Central memory CD4-positive, alpha-beta T cell (primary cell): ENCODE data around the gene SPATA32.

Experiments used
- DNase-seq: peaks from one replicate; pipeline ENCODE4 v3.0.0; 2022

SPATA32 gene

GRCh38 chr17:45227926-45228762 is 33.8 kb downstream of the SPATA32 start:
- DNase-seq: no peak

GRCh38 chr17:45227101-45227925 is 34.6 kb downstream of the SPATA32 start:
- DNase-seq: no peak

- no peak for DNase-seq
Observed at GRCh38 chr17:45226576-45226975, 35.3 kb downstream of the SPATA32 start.

GRCh38 chr17:45225964-45226530 is 35.8 kb downstream of the SPATA32 start:
- DNase-seq: peak; percentile 96

GRCh38 chr17:45225051-45225700 is 36.7 kb downstream of the SPATA32 start:
- DNase-seq: no peak

- DNase-seq: no peak
Observed at GRCh38 chr17:45224671-45225050, 37.2 kb downstream of the SPATA32 start.

GRCh38 chr17:45223539-45224528 is 38.1 kb downstream of the SPATA32 start:
- peak; percentile 58 for DNase-seq

- no peak for DNase-seq
Observed at GRCh38 chr17:45222996-45223538, 38.8 kb downstream of the SPATA32 start.

- no peak for DNase-seq
Observed at GRCh38 chr17:45222289-45222995, 39.5 kb downstream of the SPATA32 start.

- DNase-seq: no peak
Observed at GRCh38 chr17:45222014-45222288, 39.9 kb downstream of the SPATA32 start.

GRCh38 chr17:45221081-45222013 is 40.5 kb downstream of the SPATA32 start, which contains the start of gene FMNL1:
Gene FMNL1, plus strand, starts transcription at chr17:45221885. Its CDS starts 240 bp downstream, at chr17:45222125.
- peak; percentile 62 for DNase-seq

DNA sequence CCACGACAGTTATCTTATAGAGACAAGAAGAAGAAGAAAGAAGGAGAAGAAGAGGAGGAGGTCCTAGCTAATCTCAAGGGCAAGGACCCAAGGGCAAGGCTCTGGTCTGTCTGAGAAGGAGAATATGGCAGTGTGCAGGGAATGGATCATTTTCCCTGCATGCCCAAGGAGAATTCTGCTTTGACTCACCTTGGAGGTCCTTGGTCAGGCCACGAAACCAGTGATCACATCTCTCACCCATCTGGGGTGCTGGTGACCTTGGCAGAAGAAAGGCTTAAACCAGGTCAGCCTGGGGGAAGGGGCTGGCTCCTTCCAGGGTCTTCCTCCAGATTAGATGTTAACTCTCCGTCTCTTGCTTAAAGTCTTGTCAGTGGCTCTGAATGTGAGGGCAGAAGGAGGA is 41.8 kb downstream of the SPATA32 start:
- no peak for DNase-seq

DNA sequence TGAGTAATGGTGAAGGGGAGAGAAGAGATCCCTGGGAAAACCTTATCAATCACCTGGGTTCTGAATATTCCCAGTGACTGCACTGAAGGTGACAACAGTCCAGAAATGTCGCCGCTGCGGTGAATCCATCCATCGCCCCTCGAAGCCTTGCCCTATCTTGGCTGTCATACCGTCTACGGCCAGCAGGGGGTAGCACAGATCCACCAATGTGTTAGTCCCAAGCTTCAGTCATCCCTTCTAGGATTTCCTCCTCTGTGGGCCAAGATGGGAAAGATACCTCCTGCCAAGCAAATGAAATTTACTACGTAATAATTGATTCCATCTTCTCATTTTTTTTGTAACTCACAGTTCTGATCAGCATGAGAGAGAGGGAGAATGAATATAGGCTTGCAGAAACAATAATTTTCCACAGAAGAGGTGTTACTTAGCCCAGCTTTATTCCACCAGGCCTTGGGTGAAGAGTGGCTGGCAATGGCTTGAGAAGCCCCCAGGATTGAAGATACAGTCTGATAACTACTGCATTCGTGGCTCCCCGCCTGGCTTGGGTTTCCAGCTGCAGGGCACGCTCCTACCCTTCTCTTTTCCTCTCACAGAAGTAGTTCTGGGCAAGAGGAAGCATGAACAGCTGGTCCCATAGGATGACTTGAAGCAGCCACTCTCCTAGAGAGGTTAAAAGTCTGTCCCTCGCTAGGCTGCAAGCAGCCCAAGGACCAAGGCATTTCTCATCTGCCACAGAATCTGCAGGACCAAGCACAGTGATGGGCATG is 42.8 kb downstream of the SPATA32 start:
- DNase-seq: peak; percentile 76
